DMS79 treated with DMSO at 0.1 percent for 48 hours (cell line): Measurements from ENCODE around the gene PLPP4.

Source experiments
- DNase-seq: peaks from one replicate; lab custom pipeline; 2025; lab: John Stamatoyannopoulos, UW

Gene PLPP4

GRCh38 chr10:120456626-120457430, at the start of gene PLPP4:
PLPP4 (plus strand) TSS chr10:120457227; CDS start chr10:120457306, 79 bp downstream.
- peak; percentile 28 for DNase-seq

GRCh38 chr10:120409816-120410215, 47.2 kb upstream of the PLPP4 start:
- no peak for DNase-seq

DNA sequence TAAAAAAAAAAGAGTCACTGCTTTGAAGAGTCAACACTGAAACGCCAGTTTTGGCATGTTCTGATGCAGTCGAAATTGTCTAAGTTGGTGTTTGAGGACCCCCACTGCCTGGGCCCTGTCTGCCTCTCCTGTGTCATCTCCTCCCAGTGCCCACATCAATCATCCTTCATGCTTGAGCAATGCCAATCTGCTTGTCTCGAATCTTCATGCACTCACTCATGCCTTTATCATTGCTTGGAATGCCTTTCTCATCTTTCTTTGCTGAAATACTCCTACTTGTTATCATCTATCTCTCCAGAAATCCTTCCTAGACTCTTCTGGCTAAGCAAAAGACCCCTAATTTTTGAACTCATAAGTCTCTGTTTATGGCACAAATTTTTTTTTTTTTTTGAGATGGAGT, 42.1 kb upstream of the PLPP4 start:
- no peak for DNase-seq

DNA sequence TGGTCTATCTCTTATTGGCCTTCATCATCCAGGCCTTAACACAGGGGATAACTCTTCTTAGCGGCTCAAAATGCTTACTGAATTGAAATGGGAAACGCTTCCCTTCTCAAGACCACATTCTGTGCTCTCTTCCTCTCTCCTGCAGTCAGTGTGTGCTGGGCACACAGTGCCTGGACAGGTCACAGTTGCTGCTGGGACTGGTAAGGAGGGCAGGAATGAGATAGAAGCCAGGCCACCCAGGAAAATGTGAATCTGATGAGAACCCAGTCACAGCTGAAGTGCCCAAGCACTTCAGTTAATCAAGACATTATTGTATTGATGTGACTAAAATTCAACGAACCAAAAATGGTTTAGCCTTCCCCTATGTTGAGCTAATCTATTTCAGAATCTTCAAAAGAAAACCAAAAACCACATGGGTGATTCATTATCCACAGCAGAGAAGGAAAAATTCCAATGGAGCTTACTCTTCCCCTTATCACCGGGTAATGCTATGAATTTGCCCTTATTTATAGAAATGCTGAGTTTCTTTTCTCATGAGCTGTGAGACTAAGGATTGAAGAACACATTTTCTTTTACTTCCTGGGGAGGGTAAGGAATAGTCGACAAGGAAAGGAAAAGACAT, 41.2 kb upstream of the PLPP4 start:
- DNase-seq, result no peak

DNA sequence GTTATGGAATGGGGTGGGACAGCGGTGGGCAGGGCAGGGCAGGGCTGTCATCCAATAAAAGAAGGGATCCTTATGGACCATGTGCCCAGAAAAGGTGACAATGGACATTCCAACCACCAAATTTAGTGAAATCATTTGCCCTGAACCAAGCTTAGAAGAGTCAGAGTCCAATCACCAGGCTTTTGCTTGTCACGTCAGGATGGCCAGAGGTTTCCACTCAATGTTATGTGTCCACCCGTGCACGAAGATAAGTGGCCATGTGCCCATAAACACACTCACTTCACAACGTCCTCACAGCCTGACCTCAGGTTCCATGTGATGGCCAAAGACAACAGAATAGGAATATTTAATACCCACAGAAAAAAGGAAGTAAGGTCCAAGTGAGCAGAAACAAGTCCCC, 36.6 kb upstream of the PLPP4 start:
- peak; percentile 1 for DNase-seq

GRCh38 chr10:120421250-120421649, 35.8 kb upstream of the PLPP4 start:
- DNase-seq, result no peak

DNA sequence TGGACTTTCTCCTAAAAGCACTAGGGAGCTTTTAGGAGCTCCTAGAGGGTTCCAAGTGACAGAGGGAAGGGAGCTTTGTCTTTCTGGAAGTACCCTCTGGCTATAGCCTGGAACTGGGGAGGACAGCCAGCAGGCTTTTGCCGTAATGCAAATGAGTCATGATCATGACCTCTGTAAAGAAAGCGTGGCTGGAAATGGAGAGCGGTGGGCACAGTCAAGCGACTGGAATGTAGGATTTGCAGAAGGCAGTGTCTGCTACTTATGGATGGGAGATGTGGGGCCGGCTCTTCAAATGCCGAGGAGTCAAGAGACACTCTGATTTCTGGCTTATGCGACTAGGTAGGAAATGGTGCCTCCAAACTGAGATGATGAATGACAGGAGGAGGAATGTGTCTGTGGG, 34.6 kb upstream of the PLPP4 start:
- no peak for DNase-seq

DNA sequence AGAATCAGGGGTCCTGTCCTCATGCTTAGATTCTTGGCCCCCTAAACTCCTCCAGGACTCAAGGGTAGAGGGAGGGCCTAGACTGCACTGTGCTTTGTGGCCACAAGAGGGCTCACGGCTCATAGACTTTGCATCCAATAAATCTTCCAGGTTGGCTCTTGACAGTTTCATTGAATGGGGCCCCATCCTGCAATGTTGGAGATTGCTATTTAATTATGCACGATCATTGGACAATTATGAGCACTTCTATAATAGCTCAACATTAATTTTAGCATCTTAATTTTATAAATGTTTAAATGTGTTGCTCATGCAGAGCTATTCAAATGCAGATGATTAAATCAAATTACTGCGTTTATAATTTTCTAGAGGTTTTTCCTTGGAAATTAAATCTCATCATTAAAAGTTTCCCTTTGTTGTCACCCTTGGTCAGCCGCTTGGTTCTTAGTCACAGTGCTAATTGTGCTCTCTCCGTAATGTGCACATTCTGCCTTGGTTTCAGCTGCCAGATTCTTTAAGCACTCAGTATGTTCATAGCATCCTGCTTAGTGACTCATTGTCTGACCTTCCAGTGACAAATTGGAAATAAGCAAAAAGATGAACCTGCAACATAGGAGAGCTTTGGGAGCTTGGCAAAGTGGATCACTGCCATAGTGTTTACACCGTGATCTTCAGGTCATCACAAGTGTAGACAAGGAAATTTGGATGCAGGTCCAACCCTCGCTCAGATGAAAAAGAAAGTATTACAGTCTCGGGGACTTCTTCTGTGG, 33.4 kb upstream of the PLPP4 start:
- DNase-seq, result no peak

DNA sequence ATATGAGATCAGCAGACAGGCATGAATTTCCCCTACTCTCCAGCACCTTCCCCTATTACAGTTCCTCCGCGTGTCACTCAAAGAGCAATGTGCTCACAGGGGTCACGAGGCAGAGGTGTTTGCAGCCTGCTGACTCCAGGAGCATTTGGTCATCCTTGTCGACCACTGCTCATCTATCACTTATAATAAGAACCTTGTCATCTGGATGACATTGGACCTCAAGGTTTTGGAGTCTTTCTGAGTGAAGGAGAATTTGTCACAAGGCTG, 32.9 kb upstream of the PLPP4 start:
- no peak for DNase-seq

- no peak for DNase-seq
Measured at GRCh38 chr10:120426306-120426705, 30.7 kb upstream of the PLPP4 start.

GRCh38 chr10:120428754-120429153, 28.3 kb upstream of the PLPP4 start:
- no peak for DNase-seq

GRCh38 chr10:120429395-120429794, 27.6 kb upstream of the PLPP4 start:
- no peak for DNase-seq

- peak; percentile 90 for DNase-seq
Measured at GRCh38 chr10:120431251-120431651, 25.8 kb upstream of the PLPP4 start.

DNA sequence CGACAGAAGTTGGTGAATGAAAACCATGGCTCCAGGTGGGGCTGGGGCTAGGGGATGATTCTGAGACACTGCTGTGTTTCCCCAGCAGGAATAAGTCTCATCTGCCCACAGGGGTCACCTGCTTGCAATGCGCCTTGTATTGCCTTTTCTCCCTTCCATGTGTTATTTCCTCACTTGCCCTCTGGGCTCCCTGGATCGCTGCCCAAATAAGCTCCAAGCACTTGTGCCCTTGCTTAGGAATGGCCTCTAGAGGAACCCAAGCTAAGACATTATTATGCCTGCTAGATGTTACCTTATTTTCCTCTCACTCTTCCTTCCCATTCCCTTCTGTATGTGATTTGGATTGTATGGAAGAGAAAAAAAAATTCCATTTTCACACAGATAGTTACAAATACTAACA, 24.8 kb upstream of the PLPP4 start:
- DNase-seq, result peak; percentile 77

GRCh38 chr10:120433141-120433540, 23.9 kb upstream of the PLPP4 start:
- peak; percentile 61 for DNase-seq

GRCh38 chr10:120436439-120437112, 20.5 kb upstream of the PLPP4 start:
- DNase-seq, result no peak

DNA sequence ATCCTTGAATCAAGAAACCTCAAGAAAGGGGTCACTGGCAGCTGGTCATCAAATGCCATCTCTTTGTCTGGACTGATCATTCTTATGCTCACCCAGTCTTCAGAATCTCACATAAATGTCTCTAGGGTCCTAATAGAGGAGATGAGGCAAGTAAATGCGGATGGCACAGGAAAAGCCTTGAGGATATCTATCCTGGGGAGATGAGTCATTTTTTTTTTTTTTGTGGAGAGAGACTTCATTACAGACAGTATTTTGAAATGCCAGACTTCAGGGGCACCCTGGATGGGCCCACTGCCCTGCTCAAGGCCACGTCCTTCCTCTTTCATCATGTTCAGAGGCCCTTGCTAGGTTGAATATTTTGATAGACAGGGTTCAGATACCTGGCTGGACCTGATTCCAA, 19.5 kb upstream of the PLPP4 start:
- no peak for DNase-seq

DNA sequence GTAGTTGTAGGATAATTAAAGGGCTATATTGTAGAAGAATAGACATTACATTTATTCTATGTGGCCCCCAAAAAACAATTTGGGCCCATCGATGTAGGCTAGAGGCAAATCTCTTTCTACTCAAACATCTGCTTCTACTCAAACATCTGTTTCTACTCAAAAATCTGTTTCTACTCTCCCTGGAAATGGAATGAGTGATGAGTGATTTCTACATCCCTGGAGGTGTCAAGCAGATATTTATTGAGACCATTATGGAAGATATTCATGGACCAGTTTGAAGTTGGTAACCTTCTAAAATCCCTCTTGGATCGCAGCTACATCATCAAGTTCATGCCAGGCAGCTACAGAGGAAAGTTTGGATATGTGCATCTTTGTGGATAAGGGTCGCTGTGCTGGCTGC, 5.1 kb upstream of the PLPP4 start:
- no peak for DNase-seq

DNA sequence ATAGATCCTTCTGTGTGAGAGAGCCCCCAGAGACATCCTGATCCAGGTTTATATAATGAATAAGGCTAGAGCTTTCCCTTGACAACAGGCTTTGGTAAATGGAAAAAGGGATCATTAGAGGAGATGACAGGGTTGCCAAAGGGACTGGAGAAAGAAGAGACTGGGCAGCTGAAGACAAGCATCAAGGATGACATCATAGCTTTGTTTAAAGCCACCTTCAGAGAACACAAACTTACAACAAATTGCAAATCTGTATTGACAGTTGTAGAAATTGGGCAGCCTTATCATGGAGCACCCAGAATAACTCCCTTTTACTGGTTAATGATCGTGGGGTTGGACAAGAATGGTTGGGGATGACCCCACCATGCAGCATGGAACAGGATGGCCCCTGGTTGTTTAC, 3.7 kb upstream of the PLPP4 start:
- DNase-seq, result no peak

- no peak for DNase-seq
Measured at GRCh38 chr10:120453886-120454285, 3.1 kb upstream of the PLPP4 start.

- no peak for DNase-seq
Measured at GRCh38 chr10:120455004-120455403, 2.0 kb upstream of the PLPP4 start.

GRCh38 chr10:120455606-120456005, 1.4 kb upstream of the PLPP4 start:
- no peak for DNase-seq
